K562 (cell line): ENCODE data around the gene BBLN. TPM values are rescaled to one million over a fixed set of nuclear protein-coding genes. Genes with fewer than 3 reads are reported as not detected.

Source experiments
- BDP1 ChIP-seq: IDR thresholded peaks from 3 replicates; pipeline ENCODE4 v1.6.1; 2011; ENCODE audit not compliant: insufficient read length, insufficient read depth
- HDAC6 ChIP-seq: IDR thresholded peaks from 2 replicates; pipeline ENCODE4 v1.6.1; 2012; ENCODE audit warnings: low read depth, mild to moderate bottlenecking, control low read depth, inconsistent platforms, low read length, moderate library complexity
- ILK ChIP-seq: fragments of 450-650 bp; IDR thresholded peaks from 2 replicates; pipeline ENCODE4 v1.6.1; 2016; ENCODE audit warnings: missing genetic modification characterization, low read depth, mild to moderate bottlenecking, missing compliant biosample characterization, moderate library complexity, borderline replicate concordance
- KAT7 ChIP-seq: sonication (generic); formaldehyde crosslinking; IDR thresholded peaks from 2 replicates; pipeline ENCODE4 v1.8.0; 2022; ENCODE audit warnings: missing genetic modification reagents, mild to moderate bottlenecking, borderline replicate concordance
- NCOA4 ChIP-seq: fragments of 450-650 bp; IDR thresholded peaks from 2 replicates; pipeline ENCODE4 v1.6.1; 2018; ENCODE audit warnings: mild to moderate bottlenecking; ENCODE audit not compliant: partially characterized antibody
- SNIP1 ChIP-seq: fragments of 450-650 bp; IDR thresholded peaks from 2 replicates; pipeline ENCODE4 v1.7.1; 2017; ENCODE audit warnings: low read depth, mild to moderate bottlenecking
- ZFX ChIP-seq: sonication (generic); formaldehyde crosslinking; IDR thresholded peaks from 2 replicates; pipeline ENCODE4 v1.8.0; 2022; ENCODE audit warnings: mild to moderate bottlenecking, missing genetic modification reagents, moderate library complexity
- polyA plus RNA-seq, 8 experiments: library from polyadenylated mRNA; depleted of rRNA in 4 of 8; stranded (reverse) in 5 of 8; unstranded in 3 of 8; fragments of >200 nt; fragmentation: Nextera tagmentation in 2 of 8; fragmentation: Illumina TruSeq in 1 of 8; extraction: Ambion mirVana in 2 of 8; extraction: Trizol in 1 of 8; gene quantifications; 2 replicates each; pipeline versions ENCODE4 v1.2.1 to v1.2.3, GENCODE V29; 2011 to 2014; ENCODE audit warnings: inconsistent platforms in 1 of 8, missing spikeins in 1 of 8
- total RNA-seq, 7 experiments: library from RNA; depleted of rRNA in 6 of 7; stranded (reverse); fragments of >200 nt in 6 of 7; fragmentation: Illumina TruSeq in 2 of 7; extraction: Trizol in 2 of 7; gene quantifications; 2 replicates each; pipeline versions ENCODE4 v1.2.1 to v1.2.3, GENCODE V29; 2011 to 2021; ENCODE audit warnings: low replicate concordance in 1 of 7
- TF ChIP-seq, protein P1 (sequence below): fragments of 200-800 bp; sonication (Bioruptor generic); IDR thresholded peaks from 2 replicates; pipeline ENCODE4 v1.6.1; 2017; ENCODE audit warnings: missing genetic modification characterization, missing compliant biosample characterization
- TF ChIP-seq, protein P2 (sequence below): fragments of 250-450 bp; sonication (Bioruptor Pico); IDR thresholded peaks from 2 replicates; pipeline ENCODE4 v1.5.0; 2022; ENCODE audit warnings: mild to moderate bottlenecking
- TF ChIP-seq, protein P3 (sequence below): fragments of 250-450 bp; sonication (Bioruptor Pico); IDR thresholded peaks from 2 replicates; pipeline ENCODE4 v1.6.1; 2021; ENCODE audit warnings: mild to moderate bottlenecking
- TF ChIP-seq, protein P4 (sequence below): sonication (generic); formaldehyde crosslinking; IDR thresholded peaks from 2 replicates; pipeline ENCODE4 v1.8.0; 2022; ENCODE audit warnings: mild to moderate bottlenecking, low read depth, missing genetic modification reagents

Gene BBLN
- total and polyA plus RNA-seq, 9 of the 15 experiments (the other 6 are each of a cell fraction or from before 2014, with no cell fraction given) = 4.2 to 331 (median 87.1) TPM

DNA sequence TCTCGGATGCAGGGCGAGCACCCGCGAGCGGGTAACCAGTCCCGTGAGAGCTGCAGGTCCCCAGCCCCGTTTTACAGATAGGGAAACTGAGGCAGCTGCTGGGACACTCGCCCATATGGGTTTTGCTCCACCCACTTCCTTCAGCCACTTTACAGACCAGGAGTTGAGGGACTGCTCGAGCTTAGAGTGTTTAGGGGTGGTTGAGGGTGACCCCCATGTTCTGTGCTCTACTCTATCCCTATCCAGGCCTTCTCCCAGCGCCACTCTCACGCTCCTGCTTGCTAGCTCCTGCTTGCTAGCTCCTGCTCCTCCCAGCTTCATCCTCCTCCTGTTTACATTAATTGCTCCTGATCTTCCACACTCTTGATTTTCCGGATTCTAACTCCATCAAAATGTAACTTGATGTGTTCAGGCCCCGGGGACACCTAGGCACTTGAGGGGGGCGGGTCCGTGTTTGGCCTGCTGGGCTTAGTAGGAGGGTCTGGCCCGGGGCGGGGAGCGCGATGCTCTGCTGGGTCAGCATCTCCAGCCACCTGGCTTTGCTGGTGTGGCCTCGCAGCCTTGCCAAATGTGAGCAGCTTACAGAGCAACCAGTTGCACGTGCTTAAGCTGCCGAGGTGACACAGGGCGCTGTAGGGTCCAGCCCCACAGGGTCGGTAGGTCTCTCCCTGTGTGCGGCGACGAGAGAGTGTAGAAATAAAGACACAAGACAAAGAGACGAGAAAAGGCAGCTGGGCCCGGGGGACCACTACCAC lies 31.1 kb upstream of the BBLN start (continued):
- TF ChIP-seq, protein P1, sequence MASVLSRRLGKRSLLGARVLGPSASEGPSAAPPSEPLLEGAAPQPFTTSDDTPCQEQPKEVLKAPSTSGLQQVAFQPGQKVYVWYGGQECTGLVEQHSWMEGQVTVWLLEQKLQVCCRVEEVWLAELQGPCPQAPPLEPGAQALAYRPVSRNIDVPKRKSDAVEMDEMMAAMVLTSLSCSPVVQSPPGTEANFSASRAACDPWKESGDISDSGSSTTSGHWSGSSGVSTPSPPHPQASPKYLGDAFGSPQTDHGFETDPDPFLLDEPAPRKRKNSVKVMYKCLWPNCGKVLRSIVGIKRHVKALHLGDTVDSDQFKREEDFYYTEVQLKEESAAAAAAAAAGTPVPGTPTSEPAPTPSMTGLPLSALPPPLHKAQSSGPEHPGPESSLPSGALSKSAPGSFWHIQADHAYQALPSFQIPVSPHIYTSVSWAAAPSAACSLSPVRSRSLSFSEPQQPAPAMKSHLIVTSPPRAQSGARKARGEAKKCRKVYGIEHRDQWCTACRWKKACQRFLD (CRISPR knock-in tag) = no peak
- TF ChIP-seq KAT7 (CRISPR knock-in tag) = 0 out of 2 replicates have a peak, but pooled peaks have one; percentile 25
- peak; percentile 28 for TF ChIP-seq ZFX
- no peak for TF ChIP-seq ILK
- TF ChIP-seq, protein P2, sequence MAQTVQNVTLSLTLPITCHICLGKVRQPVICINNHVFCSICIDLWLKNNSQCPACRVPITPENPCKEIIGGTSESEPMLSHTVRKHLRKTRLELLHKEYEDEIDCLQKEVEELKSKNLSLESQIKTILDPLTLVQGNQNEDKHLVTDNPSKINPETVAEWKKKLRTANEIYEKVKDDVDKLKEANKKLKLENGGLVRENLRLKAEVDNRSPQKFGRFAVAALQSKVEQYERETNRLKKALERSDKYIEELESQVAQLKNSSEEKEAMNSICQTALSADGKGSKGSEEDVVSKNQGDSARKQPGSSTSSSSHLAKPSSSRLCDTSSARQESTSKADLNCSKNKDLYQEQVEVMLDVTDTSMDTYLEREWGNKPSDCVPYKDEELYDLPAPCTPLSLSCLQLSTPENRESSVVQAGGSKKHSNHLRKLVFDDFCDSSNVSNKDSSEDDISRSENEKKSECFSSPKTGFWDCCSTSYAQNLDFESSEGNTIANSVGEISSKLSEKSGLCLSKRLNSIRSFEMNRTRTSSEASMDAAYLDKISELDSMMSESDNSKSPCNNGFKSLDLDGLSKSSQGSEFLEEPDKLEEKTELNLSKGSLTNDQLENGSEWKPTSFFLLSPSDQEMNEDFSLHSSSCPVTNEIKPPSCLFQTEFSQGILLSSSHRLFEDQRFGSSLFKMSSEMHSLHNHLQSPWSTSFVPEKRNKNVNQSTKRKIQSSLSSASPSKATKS (CRISPR knock-in tag) = no peak
- TF ChIP-seq SNIP1 = no peak
- no peak for TF ChIP-seq HDAC6
- no peak for TF ChIP-seq BDP1
- TF ChIP-seq, protein P3, sequence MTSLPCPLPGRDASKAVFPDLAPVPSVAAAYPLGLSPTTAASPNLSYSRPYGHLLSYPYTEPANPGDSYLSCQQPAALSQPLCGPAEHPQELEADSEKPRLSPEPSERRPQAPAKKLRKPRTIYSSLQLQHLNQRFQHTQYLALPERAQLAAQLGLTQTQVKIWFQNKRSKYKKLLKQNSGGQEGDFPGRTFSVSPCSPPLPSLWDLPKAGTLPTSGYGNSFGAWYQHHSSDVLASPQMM (CRISPR knock-in tag) = no peak
- TF ChIP-seq NCOA4 = no peak
- TF ChIP-seq, protein P4, sequence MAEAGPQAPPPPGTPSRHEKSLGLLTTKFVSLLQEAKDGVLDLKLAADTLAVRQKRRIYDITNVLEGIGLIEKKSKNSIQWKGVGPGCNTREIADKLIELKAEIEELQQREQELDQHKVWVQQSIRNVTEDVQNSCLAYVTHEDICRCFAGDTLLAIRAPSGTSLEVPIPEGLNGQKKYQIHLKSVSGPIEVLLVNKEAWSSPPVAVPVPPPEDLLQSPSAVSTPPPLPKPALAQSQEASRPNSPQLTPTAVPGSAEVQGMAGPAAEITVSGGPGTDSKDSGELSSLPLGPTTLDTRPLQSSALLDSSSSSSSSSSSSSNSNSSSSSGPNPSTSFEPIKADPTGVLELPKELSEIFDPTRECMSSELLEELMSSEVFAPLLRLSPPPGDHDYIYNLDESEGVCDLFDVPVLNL (CRISPR knock-in tag) = no peak
